DOHH2 (cell line): Measurements from ENCODE around the gene TMEM161B.

Experiments
- H3F3A ChIP-seq: fragments of 200-600 bp; sonication (generic), shearing (Covaris generic); 2 replicates; pipeline ENCODE4 v1.6.0; 2016; ENCODE audit warnings: antibody characterized with exemption, mild to moderate bottlenecking; ENCODE audit not compliant: control insufficient read depth, insufficient read depth
- H3K27ac ChIP-seq: fragments of 200-600 bp; sonication (generic); 2 replicates; pipeline ENCODE4 v1.5.1; 2014; ENCODE audit warnings: low read depth, mild to moderate bottlenecking, low read length, moderate library complexity
- H3K27me3 ChIP-seq: fragments of 200-600 bp; sonication (generic); 2 replicates; pipeline ENCODE4 v1.6.1; 2014; ENCODE audit warnings: mild to moderate bottlenecking, low read length, mixed read lengths; ENCODE audit not compliant: control insufficient read depth
- H3K36me3 ChIP-seq: fragments of 200-600 bp; sonication (generic); 2 replicates; pipeline ENCODE4 v1.6.1; 2014; ENCODE audit warnings: mild to moderate bottlenecking, low read length, moderate library complexity, mixed read lengths; ENCODE audit not compliant: control insufficient read depth
- H3K4me1 ChIP-seq: fragments of 200-600 bp; sonication (generic); 2 replicates; pipeline ENCODE4 v1.6.1; 2014; ENCODE audit warnings: mild to moderate bottlenecking, low read length, mixed read lengths; ENCODE audit not compliant: control insufficient read depth
- H3K4me2 ChIP-seq: fragments of 200-600 bp; sonication (generic); 2 replicates; pipeline ENCODE4 v1.6.0; 2014; ENCODE audit warnings: mild to moderate bottlenecking, low read length, moderate library complexity
- H3K4me3 ChIP-seq: fragments of 200-600 bp; sonication (generic); 2 replicates; pipeline ENCODE4 v1.5.1; 2014; ENCODE audit warnings: mild to moderate bottlenecking, low read length, mixed read lengths
- H3K79me2 ChIP-seq: fragments of 200-600 bp; sonication (generic); 2 replicates; pipeline ENCODE4 v1.6.1; 2014; ENCODE audit warnings: mild to moderate bottlenecking, low read length, mixed read lengths; ENCODE audit not compliant: control insufficient read depth
- H3K9me2 ChIP-seq: fragments of 200-600 bp; sonication (generic); replicated peaks from 2 replicates; pipeline ENCODE4 v1.6.1; 2014; ENCODE audit warnings: mild to moderate bottlenecking, low read length, mixed read lengths; ENCODE audit not compliant: control insufficient read depth
- H3K9me3 ChIP-seq: fragments of 200-600 bp; sonication (generic); 2 replicates; pipeline ENCODE4 v1.6.1; 2014; ENCODE audit warnings: antibody characterized with exemption, low read length, mixed read lengths; ENCODE audit not compliant: control insufficient read depth, insufficient read depth
- H4K20me1 ChIP-seq: fragments of 200-600 bp; sonication (generic); 2 replicates; pipeline ENCODE4 v1.6.0; 2014; ENCODE audit warnings: low read depth, mild to moderate bottlenecking, antibody characterized with exemption, low read length, moderate library complexity; ENCODE audit not compliant: control insufficient read depth, insufficient read depth
- EZH2phosphoT487 ChIP-seq: fragments of 200-600 bp; sonication (generic); IDR thresholded peaks from 2 replicates; pipeline ENCODE4 v1.6.1; 2017; ENCODE audit warnings: borderline replicate concordance, mild to moderate bottlenecking, antibody characterized with exemption, low read length, moderate library complexity, mixed read lengths
- TF ChIP-seq, protein P1 (sequence below): fragments of 200-600 bp; sonication (generic); IDR thresholded peaks from one replicate; pipeline ENCODE4 v1.5.1; 2014; ENCODE audit warnings: antibody characterized with exemption, mild to moderate bottlenecking, low read depth, low read length; ENCODE audit not compliant: poor library complexity, severe bottlenecking

TMEM161B gene

DNA sequence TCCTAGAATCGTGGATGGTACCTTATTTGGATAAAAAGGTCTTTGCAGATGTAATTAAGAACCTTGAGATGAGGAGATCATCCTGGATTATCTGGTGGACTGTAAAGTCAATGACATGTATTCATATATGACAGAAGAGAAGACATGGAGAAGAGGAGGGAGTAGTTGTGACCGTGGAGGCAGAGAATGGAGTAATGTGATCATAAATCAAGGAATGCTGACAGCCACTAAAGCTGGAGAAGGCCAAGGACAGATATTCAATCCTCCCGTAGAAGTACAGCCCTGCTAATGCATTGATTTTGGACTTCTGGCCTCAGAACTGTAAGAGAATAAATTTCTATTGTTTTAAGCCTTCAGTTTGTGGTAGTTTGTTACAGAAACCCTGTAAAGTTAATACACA lies 18.7 kb upstream of the TMEM161B start:
- Histone ChIP-seq H3K9me2 (no peaks in the 10 kb centered on the region), H3K4me2 (no peak overlapping the region), H3K79me2 (no peaks in the 10 kb centered on the region), H3K27me3 (no peaks in the 10 kb centered on the region), H4K20me1 (no peaks in the 10 kb centered on the region), H3K36me3 (peaks cover 8% of the 10 kb centered on the region; the same call in 1 of the 2 replicates), H3K4me3 (no peak overlapping the region), H3K27ac (no peak overlapping the region), H3F3A (no peaks in the 10 kb centered on the region), H3K4me1 (0 out of 2 replicates have a peak, but pooled peaks cover 6% of the 10 kb centered on the region), H3K9me3 (no peaks in the 10 kb centered on the region)
- TF ChIP-seq, protein P1, sequence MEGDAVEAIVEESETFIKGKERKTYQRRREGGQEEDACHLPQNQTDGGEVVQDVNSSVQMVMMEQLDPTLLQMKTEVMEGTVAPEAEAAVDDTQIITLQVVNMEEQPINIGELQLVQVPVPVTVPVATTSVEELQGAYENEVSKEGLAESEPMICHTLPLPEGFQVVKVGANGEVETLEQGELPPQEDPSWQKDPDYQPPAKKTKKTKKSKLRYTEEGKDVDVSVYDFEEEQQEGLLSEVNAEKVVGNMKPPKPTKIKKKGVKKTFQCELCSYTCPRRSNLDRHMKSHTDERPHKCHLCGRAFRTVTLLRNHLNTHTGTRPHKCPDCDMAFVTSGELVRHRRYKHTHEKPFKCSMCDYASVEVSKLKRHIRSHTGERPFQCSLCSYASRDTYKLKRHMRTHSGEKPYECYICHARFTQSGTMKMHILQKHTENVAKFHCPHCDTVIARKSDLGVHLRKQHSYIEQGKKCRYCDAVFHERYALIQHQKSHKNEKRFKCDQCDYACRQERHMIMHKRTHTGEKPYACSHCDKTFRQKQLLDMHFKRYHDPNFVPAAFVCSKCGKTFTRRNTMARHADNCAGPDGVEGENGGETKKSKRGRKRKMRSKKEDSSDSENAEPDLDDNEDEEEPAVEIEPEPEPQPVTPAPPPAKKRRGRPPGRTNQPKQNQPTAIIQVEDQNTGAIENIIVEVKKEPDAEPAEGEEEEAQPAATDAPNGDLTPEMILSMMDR: no peak
- no peak for TF ChIP-seq EZH2phosphoT487

DNA sequence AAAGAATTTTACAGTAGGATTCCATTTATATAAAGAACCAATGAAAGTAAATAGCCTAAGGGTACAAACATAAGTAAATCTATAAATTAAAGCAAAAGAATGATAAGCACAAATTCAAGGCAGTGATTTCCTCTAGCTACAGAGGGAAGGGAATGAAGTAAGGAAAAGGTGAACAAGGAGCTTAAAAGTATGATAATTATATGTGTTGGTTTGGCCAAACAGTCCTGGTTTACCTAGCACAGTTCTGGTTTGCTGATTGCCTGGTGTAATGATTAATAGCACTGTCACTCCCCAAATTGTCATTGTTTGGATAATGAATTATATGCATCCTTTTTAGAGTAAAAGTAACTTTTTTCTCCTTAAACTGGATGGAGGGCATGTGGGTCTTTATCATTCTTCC lies 15.0 kb upstream of the TMEM161B start:
- Histone ChIP-seq H3K79me2 (no peaks in the 10 kb centered on the region), H3K9me2 (no peaks in the 10 kb centered on the region), H3K4me3 (no peak overlapping the region)

DNA sequence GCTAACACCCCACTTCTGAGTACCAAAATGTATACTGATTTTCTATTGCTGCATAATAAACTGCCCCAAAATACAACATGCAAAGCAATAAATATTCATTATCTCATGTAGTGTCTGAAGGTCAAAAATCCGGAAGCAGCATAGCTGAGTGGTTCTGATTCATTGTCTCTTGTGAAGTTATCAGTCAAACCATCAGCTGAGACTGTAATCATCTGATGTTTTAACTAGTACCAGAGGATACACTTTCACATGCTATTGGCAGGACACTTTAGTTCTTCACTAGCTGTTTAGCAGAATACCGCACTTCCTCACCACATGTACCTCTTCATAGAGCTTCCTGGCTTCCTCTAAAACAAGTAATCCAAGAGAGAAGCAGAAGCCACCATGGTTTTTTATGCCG lies 12.7 kb upstream of the TMEM161B start:
- no peaks in the 10 kb centered on the region for H3F3A ChIP-seq
- no peaks in the 10 kb centered on the region for H3K9me3 ChIP-seq
- no peak overlapping the region for H3K4me3 ChIP-seq
- H3K79me2 ChIP-seq: no peaks in the 10 kb centered on the region
- H3K27ac ChIP-seq: no peak overlapping the region
- no peaks in the 10 kb centered on the region for H3K27me3 ChIP-seq
- peaks cover 21% of the 10 kb centered on the region for H3K36me3 ChIP-seq
- H3K9me2 ChIP-seq: no peaks in the 10 kb centered on the region
- no peak overlapping the region for H3K4me2 ChIP-seq
- H4K20me1 ChIP-seq: no peaks in the 10 kb centered on the region
- no peaks in the 10 kb centered on the region for H3K4me1 ChIP-seq
- TF ChIP-seq EZH2phosphoT487: no peak
- TF ChIP-seq, protein P1: no peak

More for the DNA sequence above, 15.0 kb upstream of the TMEM161B start:
- Histone ChIP-seq H3K27ac (no peak overlapping the region), H3K36me3 (peaks cover 12% of the 10 kb centered on the region), H3K27me3 (no peaks in the 10 kb centered on the region), H3F3A (no peaks in the 10 kb centered on the region), H3K4me1 (0 out of 2 replicates have a peak, but pooled peaks cover 6% of the 10 kb centered on the region), H3K9me3 (no peaks in the 10 kb centered on the region), H4K20me1 (no peaks in the 10 kb centered on the region), H3K4me2 (no peak overlapping the region)
- TF ChIP-seq EZH2phosphoT487: no peak
- TF ChIP-seq, protein P1: no peak
